H1 (cell line): Measurements from ENCODE around the gene ITGA11. TPM values are rescaled to one million over a fixed set of nuclear protein-coding genes. Genes with fewer than 3 reads are reported as not detected.

Experiments used
- CTCF ChIA-PET: fragments of 300-600 bp; sonication (Branson Sonifier 250); formaldehyde crosslinking; loops from one replicate; lab custom pipeline; 2021; ENCODE audit not compliant: partially characterized antibody; lab: Charles Lee
- POLR2A ChIA-PET: fragments of 300-600 bp; sonication (Branson Sonifier 250); formaldehyde crosslinking; loops from one replicate; lab custom pipeline; 2021; ENCODE audit warnings: inconsistent platforms; ENCODE audit not compliant: partially characterized antibody; lab: Charles Lee
- DNase-seq, 2 experiments: peaks; one replicate each; pipeline versions ENCODE4 v3.0.0 to v3.0.0-alpha.2; 2010 to 2022; ENCODE audit warnings: low spot score in 2 of 2, low read depth in 1 of 2, mixed read lengths in 1 of 2
- FAIRE-seq: peaks from 2 replicates; lab custom pipeline; 2011; peaks lifted over from hg19 to GRCh38; lab: Jason Lieb, UNC
- H2AFZ ChIP-seq: 2 replicates; pipeline ENCODE4 v1.8.1; 2012; ENCODE audit warnings: low read length, inconsistent platforms
- H2AK5ac ChIP-seq: 2 replicates; pipeline ENCODE4 v1.6.1; 2013; ENCODE audit warnings: low read depth, low read length
- H2BK120ac ChIP-seq: replicated peaks from 2 replicates; pipeline ENCODE3; 2013; ENCODE audit warnings: low read depth, low read length, inconsistent platforms
- H2BK12ac ChIP-seq: 2 replicates; pipeline ENCODE4 v1.6.1; 2013; ENCODE audit warnings: low read depth, low read length
- H2BK15ac ChIP-seq: 2 replicates; pipeline ENCODE4 v1.6.1; 2013; ENCODE audit warnings: low read length
- H2BK20ac ChIP-seq: 2 replicates; pipeline ENCODE4 v1.6.1; 2013; ENCODE audit warnings: low read length
- H2BK5ac ChIP-seq: 2 replicates; pipeline ENCODE4 v1.6.1; 2013; ENCODE audit warnings: low read depth, low read length
- H3K14ac ChIP-seq: 2 replicates; pipeline ENCODE4 v1.6.1; 2013; ENCODE audit warnings: inconsistent platforms; ENCODE audit not compliant: insufficient read length
- H3K18ac ChIP-seq: 2 replicates; pipeline ENCODE4 v1.6.1; 2013; ENCODE audit warnings: low read length; ENCODE audit errors: extremely low read depth
- H3K23ac ChIP-seq: 2 replicates; pipeline ENCODE4 v1.6.1; 2013; ENCODE audit warnings: inconsistent platforms; ENCODE audit not compliant: insufficient read length
- H3K23me2 ChIP-seq: 2 replicates; pipeline ENCODE4 v1.6.1; 2013; ENCODE audit warnings: low read depth, low read length
- H3K27ac ChIP-seq: 2 replicates; pipeline ENCODE4 v1.6.1; 2011; ENCODE audit warnings: low read depth, low read length, inconsistent platforms
- H3K27me3 ChIP-seq, 4 experiments: replicated peaks in 1 of 4; 1 replicate in 1 of 4; 2 replicates in 3 of 4; pipeline versions ENCODE4 v1.6.1 to v1.8.1; 2011 to 2013; ENCODE audit warnings: low read length in 3 of 4, mild to moderate bottlenecking in 3 of 4, inconsistent platforms in 2 of 4, mixed read lengths in 2 of 4, moderate library complexity in 1 of 4; ENCODE audit not compliant: control insufficient read depth in 3 of 4, insufficient read depth in 3 of 4; ENCODE audit errors: extremely low read depth in 1 of 4
- H3K36me3 ChIP-seq, 4 experiments: 2 replicates each; pipeline versions ENCODE4 v1.6.1 to v1.8.1; 2011 to 2013; ENCODE audit warnings: mild to moderate bottlenecking in 4 of 4, low read length in 3 of 4, moderate library complexity in 2 of 4, control low read depth in 1 of 4, inconsistent platforms in 1 of 4; ENCODE audit not compliant: insufficient read depth in 4 of 4, control insufficient read depth in 2 of 4
- H3K4ac ChIP-seq: replicated peaks from 2 replicates; pipeline ENCODE3; 2013; ENCODE audit warnings: low read length, low read depth, mixed read lengths, inconsistent platforms; ENCODE audit not compliant: insufficient read length
- H3K4me1 ChIP-seq, 4 experiments: replicated peaks in 1 of 4; 1 replicate in 1 of 4; 2 replicates in 3 of 4; pipeline versions ENCODE4 v1.6.1 to v1.8.1; 2011 to 2013; ENCODE audit warnings: low read length in 3 of 4, inconsistent platforms in 2 of 4, mixed read lengths in 1 of 4; ENCODE audit not compliant: insufficient read depth in 4 of 4, control insufficient read depth in 3 of 4
- H3K4me2 ChIP-seq, 2 experiments: 2 replicates each; pipeline versions ENCODE4 v1.6.1 to v1.8.1; 2011 to 2013; ENCODE audit warnings: low read depth in 2 of 2, low read length in 2 of 2, control low read depth in 1 of 2, inconsistent platforms in 1 of 2, mild to moderate bottlenecking in 1 of 2; ENCODE audit not compliant: insufficient read depth in 1 of 2
- H3K4me3 ChIP-seq, 4 experiments: fragments of 200-600, 300-600 bp in 1 of 4; sonication (generic), shearing (Covaris generic), sonication (Bioruptor Twin) in 1 of 4; 2 replicates each; pipeline versions ENCODE4 v1.5.1 to v1.8.1; 2011 to 2016; ENCODE audit warnings: low read length in 4 of 4, low read depth in 3 of 4, control low read depth in 2 of 4, inconsistent platforms in 2 of 4, mild to moderate bottlenecking in 2 of 4, mixed read lengths in 1 of 4, moderate library complexity in 1 of 4; ENCODE audit not compliant: insufficient read depth in 2 of 4; ENCODE audit errors: extremely low read depth in 1 of 4
- H3K56ac ChIP-seq: replicated peaks from 2 replicates; pipeline ENCODE3; 2013; ENCODE audit warnings: low read depth, mild to moderate bottlenecking, mixed read lengths, low read length, inconsistent platforms; ENCODE audit not compliant: insufficient read length
- H3K79me1 ChIP-seq: 2 replicates; pipeline ENCODE4 v1.6.1; 2013; ENCODE audit warnings: low read depth, low read length, control low read depth
- H3K79me2 ChIP-seq, 2 experiments: 2 replicates each; pipeline versions ENCODE4 v1.6.1 to v1.8.1; 2012 to 2013; ENCODE audit warnings: low read length in 2 of 2, mild to moderate bottlenecking in 2 of 2, inconsistent platforms in 1 of 2; ENCODE audit not compliant: insufficient read depth in 2 of 2, control insufficient read depth in 1 of 2
- H3K9ac ChIP-seq, 4 experiments: replicated peaks in 1 of 4; 1 replicate in 1 of 4; 2 replicates in 3 of 4; pipeline versions ENCODE4 v1.6.1 to v1.8.1; 2011 to 2013; ENCODE audit warnings: low read depth in 3 of 4, low read length in 3 of 4, control low read depth in 2 of 4, mild to moderate bottlenecking in 2 of 4, moderate library complexity in 2 of 4, inconsistent platforms in 1 of 4; ENCODE audit errors: extremely low read depth in 1 of 4
- H3K9me3 ChIP-seq, 2 experiments: 2 replicates each; pipeline versions ENCODE4 v1.6.1 to v1.8.1; 2012 to 2013; ENCODE audit warnings: mild to moderate bottlenecking in 2 of 2, moderate library complexity in 2 of 2, control low read depth in 1 of 2, inconsistent platforms in 1 of 2, low read depth in 1 of 2, low read length in 1 of 2, mixed read lengths in 1 of 2; ENCODE audit not compliant: insufficient read depth in 2 of 2
- H4K20me1 ChIP-seq, 2 experiments: replicated peaks in 1 of 2; 2 replicates each; pipeline versions ENCODE3 to v1.8.1; 2011 to 2013; ENCODE audit warnings: inconsistent platforms in 2 of 2, low read length in 2 of 2, mild to moderate bottlenecking in 1 of 2; ENCODE audit not compliant: insufficient read depth in 2 of 2, control insufficient read depth in 1 of 2
- H4K5ac ChIP-seq: 2 replicates; pipeline ENCODE4 v1.6.1; 2013; ENCODE audit warnings: low read length, low read depth, mixed read lengths, inconsistent platforms; ENCODE audit not compliant: insufficient read length
- H4K8ac ChIP-seq: 2 replicates; pipeline ENCODE4 v1.8.0; 2013; ENCODE audit warnings: mild to moderate bottlenecking, moderate library complexity, low read length, inconsistent platforms; ENCODE audit not compliant: insufficient read depth; ENCODE audit errors: extremely low read depth
- H4K91ac ChIP-seq: replicated peaks from 2 replicates; pipeline ENCODE3; 2013; ENCODE audit warnings: low read length, mixed read lengths, inconsistent platforms; ENCODE audit not compliant: insufficient read length
- BRCA1 ChIP-seq: IDR thresholded peaks from 2 replicates; pipeline ENCODE4 v1.6.1; 2012; ENCODE audit warnings: low read depth, low read length, improper control_type of control experiment
- CBX8 ChIP-seq: fragments of 300-800, 300-1000 bp; sonication (generic); IDR thresholded peaks from 2 replicates; pipeline ENCODE4 v1.7.1; 2016; ENCODE audit warnings: low read depth, low read length, borderline replicate concordance
- CREB1 ChIP-seq: IDR thresholded peaks from 2 replicates; pipeline ENCODE4 v1.6.1; 2012; ENCODE audit warnings: inconsistent platforms
- CTCF ChIP-seq, 3 experiments: IDR thresholded peaks; 1 replicate in 2 of 3; 2 replicates in 1 of 3; pipeline versions ENCODE4 v1.5.1 to v1.6.1; 2011; ENCODE audit warnings: low read length in 3 of 3, mild to moderate bottlenecking in 3 of 3, inconsistent platforms in 2 of 3, low read depth in 1 of 3, moderate library complexity in 1 of 3; ENCODE audit not compliant: insufficient read depth in 1 of 3; ENCODE audit errors: control extremely low read depth in 1 of 3
- GTF2F1 ChIP-seq: IDR thresholded peaks from 2 replicates; pipeline ENCODE4 v1.6.1; 2012; ENCODE audit warnings: low read depth, low read length, improper control_type of control experiment, borderline replicate concordance
- HDAC2 ChIP-seq, 2 experiments: fragments of 300-600 bp in 1 of 2; sonication (generic) in 1 of 2; IDR thresholded peaks; 2 replicates each; pipeline ENCODE4 v1.6.1; 2011 to 2012; ENCODE audit warnings: low read depth in 2 of 2, low read length in 2 of 2, mild to moderate bottlenecking in 2 of 2, moderate library complexity in 2 of 2, borderline replicate concordance in 1 of 2, inconsistent platforms in 1 of 2
- JUND ChIP-seq: IDR thresholded peaks from 2 replicates; pipeline ENCODE4 v1.6.1; 2011; ENCODE audit warnings: mild to moderate bottlenecking, improper control_type of control experiment, low read length
- POLR2A ChIP-seq, 2 experiments: IDR thresholded peaks; 1 replicate in 1 of 2; 2 replicates in 1 of 2; pipeline ENCODE4 v1.6.1; 2011; ENCODE audit warnings: low read depth in 2 of 2, low read length in 2 of 2, mild to moderate bottlenecking in 2 of 2; ENCODE audit errors: control extremely low read depth in 1 of 2
- POU5F1 ChIP-seq: IDR thresholded peaks from 2 replicates; pipeline ENCODE4 v1.6.1; 2011; ENCODE audit warnings: low read depth, mild to moderate bottlenecking, low read length, moderate library complexity
- TAF1 ChIP-seq: IDR thresholded peaks from 2 replicates; pipeline ENCODE4 v1.6.1; 2011; ENCODE audit warnings: mild to moderate bottlenecking, low read depth, low read length
- TCF12 ChIP-seq: IDR thresholded peaks from 2 replicates; pipeline ENCODE4 v1.6.1; 2011; ENCODE audit warnings: low read depth, mild to moderate bottlenecking, low read length
- WGBS, 2 experiments: shearing (Covaris generic) in 1 of 2; methylation state at CpG; one replicate each; pipeline versions ENCODE4 v1.1.6 to v1.1.7; 2013 to 2015; ENCODE audit warnings: low lambda C conversion rate in 2 of 2, mixed read lengths in 2 of 2, inconsistent platforms in 1 of 2, low coverage in 1 of 2, missing lambda C conversion rate in 1 of 2; ENCODE audit not compliant: insufficient replicate concordance in 2 of 2, insufficient coverage in 1 of 2, insufficient read length in 1 of 2; ENCODE audit errors: extremely low coverage in 1 of 2, missing lambda C conversion rate in 1 of 2; 5-methylcytosine and 5-hydroxymethylcytosine counted together
- polyA plus RNA-seq, 7 experiments: library from polyadenylated mRNA; depleted of rRNA in 3 of 7; stranded (reverse) in 5 of 7; unstranded in 2 of 7; fragments of >200 nt in 5 of 7; fragments of 200-250 nt in 2 of 7; gene quantifications; 1 replicate in 5 of 7; 2 replicates in 1 of 7; 4 replicates in 1 of 7; pipeline versions ENCODE4 v1.2.1 to v1.2.3, GENCODE V29; 2011 to 2013; ENCODE audit warnings: missing spikeins in 2 of 7, mixed read lengths in 2 of 7
- total RNA-seq: library from RNA; stranded (reverse); fragmentation: NEBNext Ultra II Directional; extraction: Animal tissue kit (Norgen Biotek cat#: 25700); gene quantifications from 2 replicates; pipeline ENCODE4 v1.2.1, GENCODE V29; 2021

Gene ITGA11
- total and polyA plus RNA-seq, 2 of the 8 experiments (the other 6 are each of a cell fraction or from before 2014, with no cell fraction given), result 0.05 to 0.06 TPM

- no peak overlapping the region for H2AFZ ChIP-seq
- no peak overlapping the region for H2BK20ac ChIP-seq
- H3K56ac ChIP-seq, result no peak overlapping the region
- H2AK5ac ChIP-seq, result no peak overlapping the region
- DNase-seq (no peak), FAIRE-seq (no peak)
- no peaks in the 10 kb centered on the region for H3K27me3 ChIP-seq
- H4K91ac ChIP-seq, result no peak overlapping the region
- no peak overlapping the region for H3K18ac ChIP-seq
- H4K8ac ChIP-seq, result no peak overlapping the region
- TF ChIP-seq TCF12 (no peak), BRCA1 (no peak), JUND (no peak), GTF2F1 (no peak), TAF1 (no peak), CTCF (IDR thresholded peaks at IDR 0.05; ENCODE audit: control extremely low read depth in 1 of 3, insufficient read depth in 1 of 3, low read depth in 1 of 3, low read length in 3 of 3) (no peak), CREB1 (no peak), POLR2A (IDR thresholded peaks at IDR 0.05; ENCODE audit: control extremely low read depth in 1 of 2, low read depth in 2 of 2, low read length in 2 of 2) (no peak), POU5F1 (no peak), HDAC2 (IDR thresholded peaks at IDR 0.05; ENCODE audit: borderline replicate concordance in 1 of 2, low read depth in 2 of 2, low read length in 2 of 2) (no peak), CBX8 (no peak)
- no peaks in the 10 kb centered on the region for H3K79me1 ChIP-seq
- WGBS, 2 experiments, result 93% methylated on average over 3 of the region's 3 CpGs; no CpG with 5 or more reads in 1 of the 2 experiments
- no peak overlapping the region for H3K27ac ChIP-seq
- H2BK120ac ChIP-seq, result no peak overlapping the region
- H3K4me2 ChIP-seq, result no peak overlapping the region
- ChIA-PET CTCF (interaction anchor here (0.6 to 9.0 kb wide), 5 partner anchors 17 to 342 kb away, joined by 3 to 199 read pairs (median 3); no protein-coding TSS in a partner anchor), POLR2A (no interaction called here)
- no peak overlapping the region for H3K4ac ChIP-seq
- no peak overlapping the region for H3K9ac ChIP-seq
- H2BK5ac ChIP-seq, result no peak overlapping the region
- H2BK12ac ChIP-seq, result no peak overlapping the region
- H4K20me1 ChIP-seq, result no peaks in the 10 kb centered on the region
- H4K5ac ChIP-seq, result no peak overlapping the region
- no peak overlapping the region for H3K4me3 ChIP-seq
- H3K36me3 ChIP-seq, result no peaks in the 10 kb centered on the region
- H2BK15ac ChIP-seq, result no peak overlapping the region
- H3K79me2 ChIP-seq, result no peaks in the 10 kb centered on the region
- H3K9me3 ChIP-seq, result no peaks in the 10 kb centered on the region
- H3K14ac ChIP-seq, result no peak overlapping the region
- no peak overlapping the region for H3K23ac ChIP-seq
- peaks cover 7 to 25% (median 17%) of the 10 kb centered on the region in 4 experiments for H3K4me1 ChIP-seq
- no peaks in the 10 kb centered on the region for H3K23me2 ChIP-seq
These were observed 122.9 kb downstream of the ITGA11 start for GRCh38 chr15:68309024-68309423.
